GM12873 (cell line): ENCODE data around the gene TRIL.

Source experiments
- TF ChIP-seq, protein P1 (sequence below): IDR thresholded peaks from 2 replicates; pipeline ENCODE4 v1.5.1; 2012; ENCODE audit warnings: low read depth, mild to moderate bottlenecking, moderate library complexity, low read length, control low read depth; ENCODE audit not compliant: insufficient read depth; ENCODE audit errors: missing control alignments

The TRIL gene

DNA sequence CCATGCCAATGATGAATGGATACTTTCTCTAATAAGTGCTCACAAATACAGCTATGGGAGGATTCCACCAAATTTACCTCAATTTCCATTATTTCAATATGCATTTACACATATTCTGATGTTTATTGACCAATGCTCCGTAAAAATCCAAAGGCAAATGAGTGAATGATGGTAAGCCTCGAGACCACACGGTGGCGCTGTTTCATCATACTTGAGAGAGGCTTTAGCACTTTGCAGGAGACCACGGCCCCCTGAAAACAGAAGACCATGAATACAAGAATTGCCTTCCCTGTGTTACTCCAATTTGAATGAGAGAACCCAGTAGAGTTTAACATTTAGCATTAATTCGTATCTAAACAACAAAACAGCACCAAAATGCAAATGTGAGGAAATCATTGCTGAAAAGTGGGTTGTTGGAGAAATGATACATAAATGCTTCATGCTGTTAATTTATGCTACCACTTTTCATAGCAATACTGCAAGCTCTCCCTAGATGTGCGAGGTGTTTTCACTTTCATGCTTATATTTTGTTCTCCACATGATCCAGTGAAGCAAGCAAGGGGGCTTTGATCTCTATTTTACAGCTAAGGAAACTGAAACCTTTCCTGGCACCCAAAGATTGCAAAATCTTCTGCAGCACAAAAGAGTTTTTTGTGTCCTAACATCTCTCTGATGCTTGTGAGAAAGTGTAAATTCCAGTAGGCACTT, 35.4 kb downstream of the TRIL start:
- TF ChIP-seq, protein P1, sequence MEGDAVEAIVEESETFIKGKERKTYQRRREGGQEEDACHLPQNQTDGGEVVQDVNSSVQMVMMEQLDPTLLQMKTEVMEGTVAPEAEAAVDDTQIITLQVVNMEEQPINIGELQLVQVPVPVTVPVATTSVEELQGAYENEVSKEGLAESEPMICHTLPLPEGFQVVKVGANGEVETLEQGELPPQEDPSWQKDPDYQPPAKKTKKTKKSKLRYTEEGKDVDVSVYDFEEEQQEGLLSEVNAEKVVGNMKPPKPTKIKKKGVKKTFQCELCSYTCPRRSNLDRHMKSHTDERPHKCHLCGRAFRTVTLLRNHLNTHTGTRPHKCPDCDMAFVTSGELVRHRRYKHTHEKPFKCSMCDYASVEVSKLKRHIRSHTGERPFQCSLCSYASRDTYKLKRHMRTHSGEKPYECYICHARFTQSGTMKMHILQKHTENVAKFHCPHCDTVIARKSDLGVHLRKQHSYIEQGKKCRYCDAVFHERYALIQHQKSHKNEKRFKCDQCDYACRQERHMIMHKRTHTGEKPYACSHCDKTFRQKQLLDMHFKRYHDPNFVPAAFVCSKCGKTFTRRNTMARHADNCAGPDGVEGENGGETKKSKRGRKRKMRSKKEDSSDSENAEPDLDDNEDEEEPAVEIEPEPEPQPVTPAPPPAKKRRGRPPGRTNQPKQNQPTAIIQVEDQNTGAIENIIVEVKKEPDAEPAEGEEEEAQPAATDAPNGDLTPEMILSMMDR, result peak; percentile 74

GRCh38 chr7:28921822-28922221, 36.3 kb downstream of the TRIL start:
- TF ChIP-seq, protein P1, result peak; percentile 80

DNA sequence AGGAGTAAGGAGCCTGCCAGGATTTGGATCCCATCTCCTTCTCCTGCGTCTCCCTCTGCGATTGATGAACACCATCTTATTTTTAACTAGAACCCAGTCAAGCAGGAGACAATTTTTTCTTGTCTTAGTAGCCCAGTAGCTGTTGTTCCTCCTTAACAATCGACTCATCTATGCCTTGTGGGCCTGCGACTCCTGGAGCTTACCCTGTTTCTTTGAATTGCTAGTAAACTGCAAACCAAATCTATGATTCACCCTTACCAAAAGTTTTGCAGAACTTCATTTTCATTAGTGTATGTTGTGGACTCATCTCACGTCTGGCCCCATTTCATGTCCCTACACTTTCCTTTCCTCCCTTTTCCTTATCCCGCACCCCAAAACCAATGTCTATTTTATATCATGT, 37.7 kb downstream of the TRIL start:
- TF ChIP-seq, protein P1, result no peak

DNA sequence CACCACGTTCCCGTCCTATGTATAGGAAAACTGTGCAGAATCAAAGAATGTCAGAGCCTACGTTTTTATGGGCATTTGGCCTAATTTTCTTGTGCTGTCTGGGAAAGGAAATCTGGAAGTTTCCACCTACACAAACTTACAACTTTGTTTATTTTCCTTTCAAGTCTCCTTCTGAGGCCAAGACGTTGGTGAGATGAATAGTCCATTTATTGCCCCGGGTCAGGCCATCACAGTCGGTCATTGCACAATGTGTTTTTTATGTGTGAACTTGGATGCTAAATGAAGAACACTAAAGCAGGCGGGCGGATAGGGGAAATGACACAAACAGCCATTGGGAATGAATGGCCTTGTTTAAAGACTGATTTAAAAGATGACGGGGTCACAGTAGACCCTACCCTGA, 38.6 kb downstream of the TRIL start:
- TF ChIP-seq, protein P1, result no peak

- TF ChIP-seq, protein P1, result no peak
Observed at GRCh38 chr7:28908775-28909174, 49.4 kb downstream of the TRIL start.

- TF ChIP-seq, protein P1, result no peak
Observed at GRCh38 chr7:28905464-28905863, 52.7 kb downstream of the TRIL start.

DNA sequence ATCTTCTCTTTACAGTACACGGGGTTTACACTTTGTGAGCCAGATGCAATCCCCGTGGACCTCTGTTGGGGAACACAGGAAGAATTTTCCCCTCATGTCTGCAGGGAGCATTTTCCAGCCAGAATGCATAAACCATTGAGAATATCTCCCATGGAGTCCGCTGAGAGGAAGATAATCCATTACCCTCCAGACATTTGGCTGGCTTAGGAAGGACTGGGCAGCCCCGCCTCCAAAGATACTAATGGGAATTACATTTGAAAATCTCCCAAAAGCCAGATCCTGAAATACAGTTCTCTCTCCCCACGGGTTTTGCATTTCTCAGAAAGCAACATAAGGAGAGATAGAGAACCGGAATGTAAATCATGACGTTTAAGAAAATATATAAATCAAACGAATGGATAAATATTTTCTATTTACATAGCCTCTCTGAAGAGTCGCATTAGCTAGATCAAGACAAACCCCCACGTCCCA, 53.5 kb downstream of the TRIL start:
- TF ChIP-seq, protein P1, result no peak
